ENCODE data around the gene SERINC1.

DNA sequence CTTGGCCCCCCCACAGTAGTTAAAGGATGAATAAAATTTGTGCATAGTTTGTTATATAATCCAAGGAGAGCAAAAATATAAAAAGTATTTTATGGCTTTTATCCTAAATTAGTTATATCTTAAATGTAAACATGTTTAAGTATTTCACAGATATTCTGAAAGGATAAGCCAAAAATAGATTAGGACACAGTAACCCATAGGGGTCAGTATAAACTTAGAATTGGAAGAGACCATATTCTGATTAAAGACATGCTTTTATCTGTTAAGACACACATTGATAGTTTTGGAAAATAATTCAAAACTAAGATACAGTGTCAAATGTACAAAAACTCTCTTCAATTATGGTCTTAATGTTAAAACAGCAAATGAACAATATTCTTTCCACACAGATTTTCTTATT lies 4.5 kb upstream of the SERINC1 start:
- TF ChIP-seq, protein P1, sequence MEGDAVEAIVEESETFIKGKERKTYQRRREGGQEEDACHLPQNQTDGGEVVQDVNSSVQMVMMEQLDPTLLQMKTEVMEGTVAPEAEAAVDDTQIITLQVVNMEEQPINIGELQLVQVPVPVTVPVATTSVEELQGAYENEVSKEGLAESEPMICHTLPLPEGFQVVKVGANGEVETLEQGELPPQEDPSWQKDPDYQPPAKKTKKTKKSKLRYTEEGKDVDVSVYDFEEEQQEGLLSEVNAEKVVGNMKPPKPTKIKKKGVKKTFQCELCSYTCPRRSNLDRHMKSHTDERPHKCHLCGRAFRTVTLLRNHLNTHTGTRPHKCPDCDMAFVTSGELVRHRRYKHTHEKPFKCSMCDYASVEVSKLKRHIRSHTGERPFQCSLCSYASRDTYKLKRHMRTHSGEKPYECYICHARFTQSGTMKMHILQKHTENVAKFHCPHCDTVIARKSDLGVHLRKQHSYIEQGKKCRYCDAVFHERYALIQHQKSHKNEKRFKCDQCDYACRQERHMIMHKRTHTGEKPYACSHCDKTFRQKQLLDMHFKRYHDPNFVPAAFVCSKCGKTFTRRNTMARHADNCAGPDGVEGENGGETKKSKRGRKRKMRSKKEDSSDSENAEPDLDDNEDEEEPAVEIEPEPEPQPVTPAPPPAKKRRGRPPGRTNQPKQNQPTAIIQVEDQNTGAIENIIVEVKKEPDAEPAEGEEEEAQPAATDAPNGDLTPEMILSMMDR (conservative IDR thresholded peaks at IDR 0.05 in 1 of 2, IDR thresholded peaks at IDR 0.05 in 1 of 2; ENCODE audit: low read depth in 1 of 2, low read length in 2 of 2) = peak in 1 of 2 donors; percentile 52
- TF ChIP-seq EZH2 (IDR thresholded peaks at IDR 0.05; ENCODE audit: low read length, missing control alignments) = no peak
